GM12872 (cell line): Measurements from ENCODE around the gene PLPP7.
A peak's percentile ranks its signal among the peaks of the same experiment; 100 is the strongest.

ENCODE experiments used
- TF ChIP-seq, protein P1 (sequence below): IDR thresholded peaks from 3 replicates; pipeline ENCODE4 v1.5.1; 2011; ENCODE audit warnings: low read depth, mild to moderate bottlenecking, low read length, moderate library complexity; ENCODE audit not compliant: insufficient read depth

PLPP7 gene

DNA sequence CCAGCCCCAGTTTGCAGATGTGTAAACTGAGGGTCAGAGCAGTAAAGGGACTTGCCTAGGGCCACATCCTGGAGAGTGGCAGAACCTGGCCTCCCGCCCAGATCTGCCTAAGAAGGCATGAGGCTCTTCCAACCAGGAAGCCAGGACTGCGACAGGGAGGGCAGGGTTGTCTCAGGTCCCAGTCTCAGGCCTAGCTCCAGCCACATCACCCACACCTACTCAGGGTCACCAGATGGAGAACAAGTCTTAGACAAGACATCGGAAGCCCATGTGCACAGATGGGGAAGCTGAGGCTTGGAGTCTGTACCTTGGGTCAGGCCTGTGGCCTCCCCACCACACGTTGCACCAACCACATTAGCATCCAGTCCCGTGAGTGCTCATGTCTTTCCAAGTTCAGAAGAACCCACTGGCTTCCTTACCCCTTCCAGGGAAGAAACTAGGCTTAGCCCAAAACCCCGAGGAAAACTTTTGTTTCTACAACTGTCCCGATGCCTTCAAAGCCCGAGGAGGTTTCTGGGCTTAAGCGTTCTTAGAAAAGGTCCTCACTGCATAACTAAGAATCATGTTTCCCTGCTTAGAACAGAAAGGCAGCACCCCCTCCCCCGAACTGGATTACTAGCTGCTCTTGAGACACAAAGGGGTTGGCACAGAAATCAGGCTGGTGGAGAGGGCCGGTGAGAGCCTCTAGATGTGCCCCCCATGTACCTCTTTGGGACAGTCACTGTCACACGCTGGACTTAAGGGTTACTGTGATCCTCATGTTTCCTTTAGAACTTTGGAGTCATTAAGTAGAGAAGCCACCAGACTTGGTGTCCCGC lies 15.5 kb upstream of the PLPP7 start:
- TF ChIP-seq, protein P1, sequence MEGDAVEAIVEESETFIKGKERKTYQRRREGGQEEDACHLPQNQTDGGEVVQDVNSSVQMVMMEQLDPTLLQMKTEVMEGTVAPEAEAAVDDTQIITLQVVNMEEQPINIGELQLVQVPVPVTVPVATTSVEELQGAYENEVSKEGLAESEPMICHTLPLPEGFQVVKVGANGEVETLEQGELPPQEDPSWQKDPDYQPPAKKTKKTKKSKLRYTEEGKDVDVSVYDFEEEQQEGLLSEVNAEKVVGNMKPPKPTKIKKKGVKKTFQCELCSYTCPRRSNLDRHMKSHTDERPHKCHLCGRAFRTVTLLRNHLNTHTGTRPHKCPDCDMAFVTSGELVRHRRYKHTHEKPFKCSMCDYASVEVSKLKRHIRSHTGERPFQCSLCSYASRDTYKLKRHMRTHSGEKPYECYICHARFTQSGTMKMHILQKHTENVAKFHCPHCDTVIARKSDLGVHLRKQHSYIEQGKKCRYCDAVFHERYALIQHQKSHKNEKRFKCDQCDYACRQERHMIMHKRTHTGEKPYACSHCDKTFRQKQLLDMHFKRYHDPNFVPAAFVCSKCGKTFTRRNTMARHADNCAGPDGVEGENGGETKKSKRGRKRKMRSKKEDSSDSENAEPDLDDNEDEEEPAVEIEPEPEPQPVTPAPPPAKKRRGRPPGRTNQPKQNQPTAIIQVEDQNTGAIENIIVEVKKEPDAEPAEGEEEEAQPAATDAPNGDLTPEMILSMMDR, result no peak

DNA sequence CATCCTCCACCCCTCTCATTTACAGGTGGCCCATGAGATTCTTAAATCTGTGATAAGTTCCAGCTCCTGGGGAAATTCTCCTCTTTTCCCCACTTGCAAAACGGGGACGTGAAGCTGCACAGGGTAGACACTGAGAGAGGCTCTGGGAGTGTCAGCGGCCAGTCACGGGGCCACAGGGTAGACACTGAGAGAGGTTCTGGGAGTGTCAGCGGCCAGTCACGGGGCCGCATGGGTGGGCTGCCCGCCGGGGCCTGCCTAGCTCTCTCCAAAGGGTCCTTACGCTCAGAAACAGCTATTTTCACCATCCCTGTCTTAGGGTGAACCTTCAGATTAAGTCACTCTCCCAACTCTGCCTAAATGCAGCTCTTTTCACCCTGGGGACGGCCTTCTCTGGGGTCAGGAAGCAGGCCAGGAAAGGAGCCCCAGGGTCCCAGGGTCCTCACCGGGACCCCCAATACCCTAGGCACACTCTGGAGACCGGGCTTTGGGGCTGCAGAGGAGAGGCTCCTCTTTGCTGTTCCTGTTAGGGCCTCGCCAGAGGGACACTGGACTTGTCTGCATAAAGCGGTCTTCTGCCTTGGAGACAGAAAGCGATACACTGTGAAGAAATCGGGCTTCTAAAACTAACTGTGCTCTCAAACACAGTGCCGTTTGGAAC lies 14.7 kb upstream of the PLPP7 start:
- TF ChIP-seq, protein P1, result no peak

- TF ChIP-seq, protein P1, result peak; percentile 77
Observed at GRCh38 chr9:131275332-131276093, 14.0 kb upstream of the PLPP7 start.

DNA sequence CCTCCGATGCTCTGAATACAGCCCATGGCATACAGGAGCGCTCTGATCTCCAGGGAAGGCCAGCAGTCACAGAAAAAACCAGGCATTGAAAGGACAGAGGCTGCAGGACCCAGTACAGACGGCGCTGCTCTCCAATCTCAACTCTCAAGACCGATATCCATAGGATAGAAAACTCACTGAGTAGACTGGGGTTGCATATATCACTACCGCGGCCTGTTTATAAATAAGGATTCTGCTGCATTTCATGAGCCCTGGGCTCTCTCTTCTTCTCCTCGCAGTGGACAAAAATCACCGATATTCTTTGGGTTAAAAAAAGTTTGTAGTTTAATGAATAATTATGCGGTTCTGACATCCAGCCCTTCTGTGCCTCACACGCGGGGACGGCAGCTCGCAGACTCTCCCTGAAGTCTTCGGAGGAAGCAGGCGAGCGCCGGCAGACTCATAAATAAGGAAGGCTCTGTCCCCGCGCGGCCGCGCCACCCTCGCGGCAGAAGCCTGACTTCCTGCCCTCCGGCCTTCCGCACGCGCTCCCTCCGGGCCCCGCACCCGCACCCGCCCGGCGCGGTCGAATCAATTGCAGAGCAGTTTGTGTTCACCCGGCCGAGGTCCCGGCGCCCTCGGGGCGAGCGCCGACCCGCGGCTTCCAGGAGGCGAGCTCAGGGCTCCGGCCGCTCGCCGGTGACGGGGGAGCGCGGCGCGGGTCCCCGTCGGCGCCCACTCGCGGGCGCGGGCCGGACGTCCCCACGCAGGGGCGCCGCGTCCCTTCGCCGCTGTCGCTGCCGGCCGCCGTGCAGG lies 13.2 kb upstream of the PLPP7 start, which contains the start of gene FAM78A:
Gene FAM78A, minus strand, starts transcription at position 417 of the 795 bp plus-strand sequence. Its CDS starts 331 bp downstream, at position 86.
- TF ChIP-seq, protein P1, result no peak

GRCh38 chr9:131276891-131277286 lies 12.6 kb upstream of the PLPP7 start:
- TF ChIP-seq, protein P1, result no peak

- TF ChIP-seq, protein P1, result no peak
Observed at GRCh38 chr9:131277287-131277909, 12.1 kb upstream of the PLPP7 start.
